Vagina (tissue), 2 donors: ENCODE results near the gene GORASP1.

ENCODE experiments used
- POLR2AphosphoS5 ChIP-seq, 2 donors: sonication (generic); formaldehyde crosslinking; IDR thresholded peaks; one replicate each; pipeline ENCODE4 v1.9.0; 2017; ENCODE audit warnings: antibody characterized with exemption in 2 of 2, mild to moderate bottlenecking in 2 of 2, low read depth in 1 of 2; ENCODE audit not compliant: insufficient read depth in 1 of 2
- TF ChIP-seq, protein P1 (sequence below), 3 experiments: fragments of 450-650 bp in 2 of 3; fragments of 200-600 bp in 1 of 3; sonication (generic) in 1 of 3; IDR thresholded peaks; one replicate each; pipeline ENCODE4 v1.5.1; 2017 to 2019; ENCODE audit warnings: antibody characterized with exemption in 3 of 3, mild to moderate bottlenecking in 2 of 3, moderate library complexity in 2 of 3

GRCh38 chr3:39128951-39129350, 21.5 kb upstream of the GORASP1 start:
- TF ChIP-seq, protein P1, sequence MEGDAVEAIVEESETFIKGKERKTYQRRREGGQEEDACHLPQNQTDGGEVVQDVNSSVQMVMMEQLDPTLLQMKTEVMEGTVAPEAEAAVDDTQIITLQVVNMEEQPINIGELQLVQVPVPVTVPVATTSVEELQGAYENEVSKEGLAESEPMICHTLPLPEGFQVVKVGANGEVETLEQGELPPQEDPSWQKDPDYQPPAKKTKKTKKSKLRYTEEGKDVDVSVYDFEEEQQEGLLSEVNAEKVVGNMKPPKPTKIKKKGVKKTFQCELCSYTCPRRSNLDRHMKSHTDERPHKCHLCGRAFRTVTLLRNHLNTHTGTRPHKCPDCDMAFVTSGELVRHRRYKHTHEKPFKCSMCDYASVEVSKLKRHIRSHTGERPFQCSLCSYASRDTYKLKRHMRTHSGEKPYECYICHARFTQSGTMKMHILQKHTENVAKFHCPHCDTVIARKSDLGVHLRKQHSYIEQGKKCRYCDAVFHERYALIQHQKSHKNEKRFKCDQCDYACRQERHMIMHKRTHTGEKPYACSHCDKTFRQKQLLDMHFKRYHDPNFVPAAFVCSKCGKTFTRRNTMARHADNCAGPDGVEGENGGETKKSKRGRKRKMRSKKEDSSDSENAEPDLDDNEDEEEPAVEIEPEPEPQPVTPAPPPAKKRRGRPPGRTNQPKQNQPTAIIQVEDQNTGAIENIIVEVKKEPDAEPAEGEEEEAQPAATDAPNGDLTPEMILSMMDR (IDR thresholded peaks at IDR 0.05) = no peak
- no peak for TF ChIP-seq POLR2AphosphoS5 (IDR thresholded peaks at IDR 0.05; ENCODE audit: insufficient read depth in 1 of 2, low read depth in 1 of 2)
